A549 (cell line): Measurements from ENCODE around the gene CYP26A1. TPM values are rescaled to one million over a fixed set of nuclear protein-coding genes. Genes with fewer than 3 reads are reported as not detected.

Experiments used
- ATAC-seq, 2 experiments: fragments of 200-7000 bp in 1 of 2; fragments of >200 bp in 1 of 2; cut with Nextera tagmentation in 1 of 2; cut with Tn5 transposase in 1 of 2; 3 replicates each; pipeline versions ENCODE4 v1.8.0 to v1.9.1; 2018 to 2020; ENCODE audit warnings: mild to moderate bottlenecking in 1 of 2, moderate library complexity in 1 of 2
- CTCF ChIA-PET: fragments of 300-600 bp; sonication (Branson Sonifier 250); formaldehyde crosslinking; extraction: SDS; loops from one replicate; lab custom pipeline; 2021; ENCODE audit warnings: antibody characterized with exemption, inconsistent platforms; lab: Yijun Ruan, JAX
- POLR2A ChIA-PET: fragments of 350-600 bp; formaldehyde crosslinking; extraction: SDS; loops from one replicate; lab custom pipeline; 2021; ENCODE audit warnings: antibody characterized with exemption, inconsistent platforms; lab: Yijun Ruan, JAX
- DNase-seq, 2 experiments: peaks; one replicate each; pipeline versions ENCODE4 v3.0.0 to v3.0.0-alpha.2; 2011 to 2016; ENCODE audit warnings: low read depth in 1 of 2, low spot score in 1 of 2
- FAIRE-seq: peaks from 2 replicates; lab custom pipeline; 2011; peaks lifted over from hg19 to GRCh38; lab: Jason Lieb, UNC
- H3K27ac ChIP-seq, 2 experiments: fragments of >200 bp; sonication (Bioruptor Twin); formaldehyde crosslinking; 3 replicates each; pipeline ENCODE4 v1.5.1; 2016 to 2017
- H3K4me1 ChIP-seq: fragments of >200 bp; sonication (Bioruptor Twin); formaldehyde crosslinking; 3 replicates; pipeline ENCODE4 v1.6.1; 2016
- H3K4me2 ChIP-seq: fragments of >200 bp; sonication (Bioruptor Twin); formaldehyde crosslinking; 3 replicates; pipeline ENCODE4 v1.6.1; 2016
- H3K4me3 ChIP-seq: fragments of >200 bp; sonication (Bioruptor Twin); formaldehyde crosslinking; 3 replicates; pipeline ENCODE4 v1.5.1; 2016
- H3K9me3 ChIP-seq: fragments of >200 bp; sonication (Bioruptor Twin); formaldehyde crosslinking; 3 replicates; pipeline ENCODE4 v1.6.1; 2016
- BHLHE40 ChIP-seq: IDR thresholded peaks from 2 replicates; pipeline ENCODE4 v1.6.1; 2012; ENCODE audit warnings: low read depth, low read length, inconsistent platforms
- CBX2 ChIP-seq: fragments of 200-600 bp; sonication (generic); IDR thresholded peaks from 2 replicates; pipeline ENCODE4 v1.6.1; 2016; ENCODE audit warnings: low read depth, mild to moderate bottlenecking, borderline replicate concordance
- CHD2 ChIP-seq: fragments of 150-350 bp; IDR thresholded peaks from 2 replicates; pipeline ENCODE4 v1.6.1; 2014; ENCODE audit warnings: low read length; ENCODE audit not compliant: partially characterized antibody
- EHF ChIP-seq: fragments of 250-450 bp; sonication (Bioruptor Pico); IDR thresholded peaks from 2 replicates; pipeline ENCODE4 v1.5.0; 2020; ENCODE audit warnings: mild to moderate bottlenecking
- EHMT2 ChIP-seq: fragments of 200-600 bp; sonication (generic); IDR thresholded peaks from 2 replicates; pipeline ENCODE4 v1.6.1; 2016; ENCODE audit warnings: antibody characterized with exemption, low read depth, mild to moderate bottlenecking, moderate library complexity
- HDAC2 ChIP-seq: fragments of 200-600 bp; sonication (generic); IDR thresholded peaks from 2 replicates; pipeline ENCODE4 v1.6.1; 2016
- HOXB13 ChIP-seq: fragments of 250-450 bp; sonication (Bioruptor Pico); IDR thresholded peaks from 2 replicates; pipeline ENCODE4 v1.5.0; 2020; ENCODE audit warnings: low read depth, mild to moderate bottlenecking, moderate library complexity
- HOXB5 ChIP-seq: fragments of 250-450 bp; sonication (Bioruptor Pico); IDR thresholded peaks from 2 replicates; pipeline ENCODE4 v1.5.0; 2020; ENCODE audit warnings: mild to moderate bottlenecking, moderate library complexity
- JUN ChIP-seq, 2 experiments: fragments of >200 bp; sonication (Bioruptor Twin); formaldehyde crosslinking; IDR thresholded peaks; 2 replicates in 1 of 2; 3 replicates in 1 of 2; pipeline ENCODE4 v1.6.1; 2016 to 2017
- JUNB ChIP-seq: fragments of >200 bp; sonication (Bioruptor Twin); formaldehyde crosslinking; IDR thresholded peaks from 2 replicates; pipeline ENCODE4 v1.6.1; 2016
- MAZ ChIP-seq: fragments of 150-350 bp; IDR thresholded peaks from 2 replicates; pipeline ENCODE4 v1.6.1; 2014; ENCODE audit warnings: antibody characterized with exemption, low read depth, low read length, borderline replicate concordance
- MYC ChIP-seq: IDR thresholded peaks from 2 replicates; pipeline ENCODE4 v1.6.1; 2012; ENCODE audit warnings: mild to moderate bottlenecking, inconsistent platforms, low read length, improper control_type of control experiment, borderline replicate concordance
- NFE2L2 ChIP-seq: fragments of 150-350 bp; conservative IDR thresholded peaks from 2 replicates; pipeline ENCODE4 v1.6.1; 2014; ENCODE audit warnings: low read length
- NPAS2 ChIP-seq: fragments of 250-450 bp; sonication (Bioruptor Pico); IDR thresholded peaks from 2 replicates; pipeline ENCODE4 v1.8.0; 2022; ENCODE audit warnings: mild to moderate bottlenecking, moderate library complexity, borderline replicate concordance
- PHF8 ChIP-seq: fragments of 200-600 bp; sonication (generic); IDR thresholded peaks from 2 replicates; pipeline ENCODE4 v1.6.1; 2016; ENCODE audit warnings: low read depth, mild to moderate bottlenecking, antibody characterized with exemption, moderate library complexity, borderline replicate concordance
- POLR2AphosphoS2 ChIP-seq: conservative IDR thresholded peaks from 2 replicates; pipeline ENCODE4 v1.6.1; 2012; ENCODE audit warnings: low read length, improper control_type of control experiment, inconsistent platforms
- RAD21 ChIP-seq, 2 experiments: fragments of >200 bp in 1 of 2; sonication (Bioruptor Twin) in 1 of 2; formaldehyde crosslinking in 1 of 2; IDR thresholded peaks in 1 of 2; conservative IDR thresholded peaks in 1 of 2; 2 replicates in 1 of 2; 3 replicates in 1 of 2; pipeline ENCODE4 v1.6.1; 2012 to 2018; ENCODE audit warnings: inconsistent platforms in 1 of 2
- RARB ChIP-seq: fragments of 250-450 bp; sonication (Bioruptor Pico); IDR thresholded peaks from 2 replicates; pipeline ENCODE4 v1.8.0; 2021; ENCODE audit warnings: mild to moderate bottlenecking, moderate library complexity
- RFX5 ChIP-seq: fragments of 450-650 bp; IDR thresholded peaks from 2 replicates; pipeline ENCODE4 v1.7.1; 2014; ENCODE audit warnings: antibody characterized with exemption, mild to moderate bottlenecking, moderate library complexity
- SMC3 ChIP-seq: fragments of >200 bp; sonication (Bioruptor Twin); formaldehyde crosslinking; IDR thresholded peaks from 3 replicates; pipeline ENCODE4 v1.6.1; 2018; ENCODE audit warnings: inconsistent platforms
- SREBF2 ChIP-seq: fragments of 450-650 bp; IDR thresholded peaks from 2 replicates; pipeline ENCODE4 v1.6.1; 2014; ENCODE audit warnings: mild to moderate bottlenecking, moderate library complexity
- TP53 ChIP-seq: fragments of 250-450 bp; sonication (Bioruptor Pico); IDR thresholded peaks from 2 replicates; pipeline ENCODE4 v1.5.0; 2021; ENCODE audit warnings: mild to moderate bottlenecking, moderate library complexity
- ZC3H11A ChIP-seq: fragments of 450-650 bp; IDR thresholded peaks from 2 replicates; pipeline ENCODE4 v1.6.1; 2014; ENCODE audit warnings: antibody characterized with exemption, mild to moderate bottlenecking
- ZNF302 ChIP-seq: fragments of 250-450 bp; sonication (Bioruptor Pico); IDR thresholded peaks from 2 replicates; pipeline ENCODE4 v1.9.0; 2021; ENCODE audit warnings: inconsistent platforms, mild to moderate bottlenecking, moderate library complexity
- WGBS: methylation state at CpG from one replicate; pipeline ENCODE4 v1.1.6; 2017; ENCODE audit errors: missing lambda C conversion rate; 5-methylcytosine and 5-hydroxymethylcytosine counted together
- polyA plus RNA-seq, 4 experiments: library from polyadenylated mRNA; depleted of rRNA in 3 of 4; stranded (reverse); fragments of >200 nt; fragmentation: RNase III in 1 of 4; extraction: RNeasy Plus Mini Kit Qiagen cat#74134 plus additional on column Dnase treatment in 1 of 4; gene quantifications; 2 replicates in 3 of 4; 3 replicates in 1 of 4; pipeline ENCODE4 v1.2.3, GENCODE V29; 2011 to 2017
- TF ChIP-seq, protein P1 (sequence below): fragments of >200 bp; sonication (Bioruptor Twin); formaldehyde crosslinking; IDR thresholded peaks from 3 replicates; pipeline ENCODE4 v1.5.1; 2016
- TF ChIP-seq, protein P2 (sequence below): fragments of >200 bp; sonication (Bioruptor Twin); formaldehyde crosslinking; IDR thresholded peaks from 2 replicates; pipeline ENCODE4 v1.6.1; 2016
- TF ChIP-seq, protein P3 (sequence below): IDR thresholded peaks from 2 replicates; pipeline ENCODE4 v1.6.1; 2012; ENCODE audit warnings: low read depth, borderline replicate concordance
- TF ChIP-seq, protein P4 (sequence below): IDR thresholded peaks from 2 replicates; pipeline ENCODE4 v1.6.1; 2012
- TF ChIP-seq, protein P5 (sequence below): fragments of 150-350 bp; IDR thresholded peaks from 2 replicates; pipeline ENCODE4 v1.6.1; 2014; ENCODE audit warnings: low read depth, mild to moderate bottlenecking, low read length
- TF ChIP-seq, protein P6 (sequence below): fragments of 250-450 bp; sonication (Bioruptor Pico); IDR thresholded peaks from 2 replicates; pipeline ENCODE4 v1.5.0; 2021; ENCODE audit warnings: mild to moderate bottlenecking, moderate library complexity, borderline replicate concordance

CYP26A1 gene
- polyA plus RNA-seq, 2 of the 4 experiments (the other 2 are of a cell fraction) = 1.3 to 7.2 TPM

DNA sequence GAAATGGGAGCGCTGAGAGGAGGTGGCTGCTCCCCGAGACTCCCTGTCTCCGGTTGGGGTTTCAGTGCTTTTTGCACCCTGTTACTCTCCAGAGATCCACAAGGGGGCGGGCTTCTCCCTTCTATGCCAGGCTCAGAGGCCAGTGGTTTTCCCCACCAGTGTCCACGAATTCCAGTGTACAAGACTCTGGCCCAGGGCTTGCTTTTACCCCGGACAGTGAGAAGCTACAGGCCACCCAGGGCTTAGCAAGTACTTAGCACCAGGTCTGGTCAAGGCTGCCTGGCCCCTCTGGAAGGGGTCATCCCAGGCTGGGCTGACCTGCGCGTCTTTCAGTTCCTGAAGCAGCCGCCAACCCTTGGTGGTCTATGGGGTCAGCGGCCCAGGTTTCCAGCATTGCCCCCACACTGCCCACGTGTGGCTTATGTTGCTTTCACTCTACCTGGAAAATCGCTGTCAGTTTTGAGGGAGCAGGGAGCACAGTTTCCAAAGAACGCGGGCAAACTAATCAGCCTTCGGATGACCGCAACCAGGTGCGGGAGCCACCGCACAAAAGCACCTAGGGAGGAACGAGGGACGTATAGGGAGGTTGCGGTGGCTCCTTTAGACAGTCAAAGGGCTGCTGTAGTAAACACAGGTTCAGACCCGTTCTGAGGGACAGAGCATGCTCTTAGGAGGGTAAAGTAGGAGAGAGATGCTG lies 6.8 kb downstream of the CYP26A1 start (continued):
- TF ChIP-seq SMC3 (peak; percentile 95), RARB (CRISPR knock-in tag) (no peak), HOXB5 (CRISPR knock-in tag) (no peak), TP53 (no peak), NFE2L2 (no peak), ZNF302 (CRISPR knock-in tag) (no peak), BHLHE40 (no peak)
- TF ChIP-seq, protein P1, sequence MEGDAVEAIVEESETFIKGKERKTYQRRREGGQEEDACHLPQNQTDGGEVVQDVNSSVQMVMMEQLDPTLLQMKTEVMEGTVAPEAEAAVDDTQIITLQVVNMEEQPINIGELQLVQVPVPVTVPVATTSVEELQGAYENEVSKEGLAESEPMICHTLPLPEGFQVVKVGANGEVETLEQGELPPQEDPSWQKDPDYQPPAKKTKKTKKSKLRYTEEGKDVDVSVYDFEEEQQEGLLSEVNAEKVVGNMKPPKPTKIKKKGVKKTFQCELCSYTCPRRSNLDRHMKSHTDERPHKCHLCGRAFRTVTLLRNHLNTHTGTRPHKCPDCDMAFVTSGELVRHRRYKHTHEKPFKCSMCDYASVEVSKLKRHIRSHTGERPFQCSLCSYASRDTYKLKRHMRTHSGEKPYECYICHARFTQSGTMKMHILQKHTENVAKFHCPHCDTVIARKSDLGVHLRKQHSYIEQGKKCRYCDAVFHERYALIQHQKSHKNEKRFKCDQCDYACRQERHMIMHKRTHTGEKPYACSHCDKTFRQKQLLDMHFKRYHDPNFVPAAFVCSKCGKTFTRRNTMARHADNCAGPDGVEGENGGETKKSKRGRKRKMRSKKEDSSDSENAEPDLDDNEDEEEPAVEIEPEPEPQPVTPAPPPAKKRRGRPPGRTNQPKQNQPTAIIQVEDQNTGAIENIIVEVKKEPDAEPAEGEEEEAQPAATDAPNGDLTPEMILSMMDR = peak; percentile 91
- TF ChIP-seq, all 56 proteins: peak for 3

DNA sequence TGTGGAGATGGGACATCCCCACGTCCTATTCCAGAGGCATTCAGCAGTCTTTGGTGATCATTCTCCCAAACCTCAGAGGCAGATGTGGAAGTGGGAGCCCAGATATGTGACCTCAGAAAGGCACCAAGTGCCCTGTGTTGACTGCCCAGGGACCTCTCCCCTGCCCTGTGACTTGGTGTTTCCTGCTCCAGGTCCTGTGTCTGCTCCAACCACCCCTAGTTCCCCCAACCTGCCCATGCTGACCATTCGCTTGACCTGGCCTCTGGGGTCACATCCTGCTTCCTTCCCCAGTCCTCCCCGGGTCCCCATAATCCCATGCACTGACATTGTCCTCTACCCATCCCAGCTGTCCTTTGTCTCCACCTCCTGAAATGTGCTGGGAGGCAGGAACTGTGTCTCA lies 7.6 kb downstream of the CYP26A1 start:
- TF ChIP-seq, protein P2, sequence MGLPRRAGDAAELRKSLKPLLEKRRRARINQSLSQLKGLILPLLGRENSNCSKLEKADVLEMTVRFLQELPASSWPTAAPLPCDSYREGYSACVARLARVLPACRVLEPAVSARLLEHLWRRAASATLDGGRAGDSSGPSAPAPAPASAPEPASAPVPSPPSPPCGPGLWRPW = no peak
- TF ChIP-seq NFE2L2 (no peak), EHF (CRISPR knock-in tag) (no peak), TP53 (no peak), HDAC2 (no peak), JUNB (no peak), RAD21 (conservative IDR thresholded peaks at IDR 0.05 in 1 of 2, IDR thresholded peaks at IDR 0.05 in 1 of 2) (no peak), CBX2 (no peak), SREBF2 (no peak)
- TF ChIP-seq, protein P3, sequence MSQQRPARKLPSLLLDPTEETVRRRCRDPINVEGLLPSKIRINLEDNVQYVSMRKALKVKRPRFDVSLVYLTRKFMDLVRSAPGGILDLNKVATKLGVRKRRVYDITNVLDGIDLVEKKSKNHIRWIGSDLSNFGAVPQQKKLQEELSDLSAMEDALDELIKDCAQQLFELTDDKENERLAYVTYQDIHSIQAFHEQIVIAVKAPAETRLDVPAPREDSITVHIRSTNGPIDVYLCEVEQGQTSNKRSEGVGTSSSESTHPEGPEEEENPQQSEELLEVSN = no peak
- TF ChIP-seq, protein P4, sequence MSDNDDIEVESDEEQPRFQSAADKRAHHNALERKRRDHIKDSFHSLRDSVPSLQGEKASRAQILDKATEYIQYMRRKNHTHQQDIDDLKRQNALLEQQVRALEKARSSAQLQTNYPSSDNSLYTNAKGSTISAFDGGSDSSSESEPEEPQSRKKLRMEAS = no peak
- TF ChIP-seq, protein P5, sequence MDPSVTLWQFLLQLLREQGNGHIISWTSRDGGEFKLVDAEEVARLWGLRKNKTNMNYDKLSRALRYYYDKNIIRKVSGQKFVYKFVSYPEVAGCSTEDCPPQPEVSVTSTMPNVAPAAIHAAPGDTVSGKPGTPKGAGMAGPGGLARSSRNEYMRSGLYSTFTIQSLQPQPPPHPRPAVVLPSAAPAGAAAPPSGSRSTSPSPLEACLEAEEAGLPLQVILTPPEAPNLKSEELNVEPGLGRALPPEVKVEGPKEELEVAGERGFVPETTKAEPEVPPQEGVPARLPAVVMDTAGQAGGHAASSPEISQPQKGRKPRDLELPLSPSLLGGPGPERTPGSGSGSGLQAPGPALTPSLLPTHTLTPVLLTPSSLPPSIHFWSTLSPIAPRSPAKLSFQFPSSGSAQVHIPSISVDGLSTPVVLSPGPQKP = no peak
- H3K4me2 ChIP-seq = no peak overlapping the region
- POLR2A ChIA-PET = no interaction called here
- FAIRE-seq = no peak
- 84% methylated on average over 3 of the region's 3 CpGs for WGBS
- no peak for DNase-seq
- H3K4me1 ChIP-seq = peaks cover 26% of the 10 kb centered on the region; the same call in 2 of the 3 replicates
- H3K4me3 ChIP-seq = no peak overlapping the region
- no peaks in the 10 kb centered on the region for H3K9me3 ChIP-seq
- peak overlapping the region in 1 of 2 experiments; percentile 81; a peak in 3 of 6 replicates for H3K27ac ChIP-seq
- CTCF ChIA-PET = interaction anchor here (0.9 to 8.0 kb wide), 25 partner anchors 7 to 430 kb away, joined by 3 to 88 read pairs (median 9); no protein-coding TSS in a partner anchor
- no peak for ATAC-seq

DNA sequence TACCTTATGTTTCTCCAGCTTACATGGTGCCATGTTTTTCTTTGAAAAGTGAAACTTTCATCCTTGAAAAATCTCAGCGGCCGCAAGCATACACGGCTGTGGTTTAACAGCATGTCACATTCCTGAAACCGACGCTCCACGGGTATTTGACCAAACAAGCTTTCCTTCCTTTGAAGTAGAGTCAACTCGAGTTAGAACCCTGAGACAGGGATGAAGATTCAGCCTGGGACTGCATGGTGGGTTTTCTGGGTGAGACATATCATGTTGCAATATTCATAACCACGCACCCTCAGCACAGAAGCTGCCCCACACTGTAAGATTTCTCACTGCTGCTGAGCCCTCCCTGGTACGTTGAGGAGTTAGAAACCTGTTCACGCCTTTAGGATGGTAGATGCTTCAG lies 8.1 kb downstream of the CYP26A1 start:
- no peak overlapping the region for H3K4me3 ChIP-seq
- peaks cover 21% of the 10 kb centered on the region; the same call in 2 of the 3 replicates for H3K4me1 ChIP-seq
- ChIA-PET POLR2A (no interaction called here), CTCF (interaction anchor here (0.8 to 8.0 kb wide), 13 partner anchors 12 to 428 kb away, joined by 3 to 88 read pairs (median 10); no protein-coding TSS in a partner anchor)
- H3K27ac ChIP-seq = 0 out of 6 replicates have a peak overlapping the region, but pooled peaks of 1 of the 2 experiments have one; percentile 8
- H3K9me3 ChIP-seq = no peaks in the 10 kb centered on the region
- no peak for DNase-seq
- WGBS = 83% methylated on average over 10 of the region's 10 CpGs
- no peak for FAIRE-seq
- ATAC-seq = no peak
- H3K4me2 ChIP-seq = no peak overlapping the region
- TF ChIP-seq HOXB13 (CRISPR knock-in tag) = no peak
- no peak for TF ChIP-seq TP53
- TF ChIP-seq NPAS2 (CRISPR knock-in tag) = no peak
- no peak for TF ChIP-seq MYC
- TF ChIP-seq, protein P6, sequence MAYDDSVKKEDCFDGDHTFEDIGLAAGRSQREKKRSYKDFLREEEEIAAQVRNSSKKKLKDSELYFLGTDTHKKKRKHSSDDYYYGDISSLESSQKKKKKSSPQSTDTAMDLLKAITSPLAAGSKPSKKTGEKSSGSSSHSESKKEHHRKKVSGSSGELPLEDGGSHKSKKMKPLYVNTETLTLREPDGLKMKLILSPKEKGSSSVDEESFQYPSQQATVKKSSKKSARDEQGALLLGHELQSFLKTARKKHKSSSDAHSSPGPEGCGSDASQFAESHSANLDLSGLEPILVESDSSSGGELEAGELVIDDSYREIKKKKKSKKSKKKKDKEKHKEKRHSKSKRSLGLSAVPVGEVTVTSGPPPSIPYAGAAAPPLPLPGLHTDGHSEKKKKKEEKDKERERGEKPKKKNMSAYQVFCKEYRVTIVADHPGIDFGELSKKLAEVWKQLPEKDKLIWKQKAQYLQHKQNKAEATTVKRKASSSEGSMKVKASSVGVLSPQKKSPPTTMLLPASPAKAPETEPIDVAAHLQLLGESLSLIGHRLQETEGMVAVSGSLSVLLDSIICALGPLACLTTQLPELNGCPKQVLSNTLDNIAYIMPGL (CRISPR knock-in tag) = no peak
- no peak for TF ChIP-seq CBX2
- TF ChIP-seq JUN (IDR thresholded peaks at IDR 0.05) = no peak
- TF ChIP-seq RFX5 = no peak
- no peak for TF ChIP-seq CHD2
- no peak for TF ChIP-seq PHF8
- TF ChIP-seq JUNB = no peak
- no peak for TF ChIP-seq POLR2AphosphoS2
- TF ChIP-seq MAZ = no peak
- no peak for TF ChIP-seq EHMT2
- no peak for TF ChIP-seq ZC3H11A
